GM23248 (cell line): Measurements from ENCODE around the gene QSOX2. TPM values are rescaled to one million over a fixed set of nuclear protein-coding genes. Genes with fewer than 3 reads are reported as not detected.

Experiments used
- DNase-seq: peaks from one replicate; pipeline ENCODE4 v3.0.0-alpha.2; 2015
- H2AFZ ChIP-seq: fragments of 200-600 bp; sonication (generic); 2 replicates; pipeline ENCODE4 v1.6.1; 2016; ENCODE audit warnings: antibody characterized with exemption
- H3F3A ChIP-seq: fragments of 200-600 bp; sonication (generic); 2 replicates; pipeline ENCODE4 v1.6.1; 2016; ENCODE audit warnings: mild to moderate bottlenecking, antibody characterized with exemption, mixed run types; ENCODE audit not compliant: insufficient read depth
- H3K27ac ChIP-seq: fragments of 200-600 bp; sonication (generic); 2 replicates; pipeline ENCODE4 v1.5.1; 2016; ENCODE audit warnings: mild to moderate bottlenecking
- H3K27me3 ChIP-seq: fragments of 200-600 bp; sonication (generic); replicated peaks from 2 replicates; pipeline ENCODE4 v1.6.1; 2016; ENCODE audit warnings: mild to moderate bottlenecking; ENCODE audit not compliant: insufficient read depth
- H3K36me3 ChIP-seq: fragments of 200-600 bp; sonication (generic); 2 replicates; pipeline ENCODE4 v1.6.1; 2016; ENCODE audit warnings: low read depth, mild to moderate bottlenecking
- H3K4me1 ChIP-seq: fragments of 200-600 bp; sonication (generic); 2 replicates; pipeline ENCODE4 v1.6.1; 2016; ENCODE audit warnings: mild to moderate bottlenecking; ENCODE audit not compliant: insufficient read depth
- H3K4me2 ChIP-seq: fragments of 200-600 bp; sonication (generic); one replicate; pipeline ENCODE4 v1.6.1; 2016; ENCODE audit warnings: mild to moderate bottlenecking; ENCODE audit not compliant: unreplicated experiment
- H3K4me3 ChIP-seq: fragments of 200-600 bp; sonication (generic); 2 replicates; pipeline ENCODE4 v1.5.1; 2016; ENCODE audit warnings: mild to moderate bottlenecking
- H3K79me2 ChIP-seq: fragments of 200-600 bp; sonication (generic); 2 replicates; pipeline ENCODE4 v1.6.1; 2016; ENCODE audit warnings: mild to moderate bottlenecking; ENCODE audit not compliant: insufficient read depth
- H3K9ac ChIP-seq: fragments of 200-600 bp; sonication (generic); 2 replicates; pipeline ENCODE4 v1.6.1; 2016; ENCODE audit warnings: mild to moderate bottlenecking
- H3K9me2 ChIP-seq: fragments of 200-600 bp; sonication (generic); 2 replicates; pipeline ENCODE4 v1.6.1; 2016; ENCODE audit warnings: mixed run types, mild to moderate bottlenecking, moderate library complexity; ENCODE audit not compliant: insufficient read depth
- H3K9me3 ChIP-seq: fragments of 200-600 bp; sonication (generic); one replicate; pipeline ENCODE4 v1.6.1; 2017; ENCODE audit warnings: low read depth
- H4K20me1 ChIP-seq: fragments of 200-600 bp; sonication (generic); 2 replicates; pipeline ENCODE4 v1.6.0; 2016; ENCODE audit not compliant: insufficient read depth
- EZH2 ChIP-seq: fragments of 200-600 bp; sonication (generic); IDR thresholded peaks from 2 replicates; pipeline ENCODE4 v1.6.1; 2018; ENCODE audit warnings: antibody characterized with exemption, mild to moderate bottlenecking; ENCODE audit not compliant: insufficient read depth, poor library complexity, severe bottlenecking
- EZH2phosphoT487 ChIP-seq: fragments of 200-600 bp; sonication (generic); IDR thresholded peaks from 2 replicates; pipeline ENCODE4 v1.6.1; 2018; ENCODE audit warnings: antibody characterized with exemption, moderate library complexity, mild to moderate bottlenecking, low read depth; ENCODE audit not compliant: insufficient read depth
- WGBS, 2 experiments: methylation state at CpG; one replicate each; pipeline ENCODE4 v1.1.6; 2015 to 2017; ENCODE audit warnings: low lambda C conversion rate in 2 of 2, low coverage in 1 of 2; ENCODE audit errors: missing lambda C conversion rate in 2 of 2; 5-methylcytosine and 5-hydroxymethylcytosine counted together
- in situ Hi-C: fragments of 300-500 bp; cut with MboI; formaldehyde crosslinking; loops from 2 replicates; pipeline ENCODE4 v1.15.0; 2020
- polyA plus RNA-seq: library from polyadenylated mRNA; unstranded; fragments of >200 nt; fragmentation: Nextera tagmentation; extraction: Ambion mirVana; gene quantifications from 2 replicates; pipeline ENCODE4 v1.2.1, GENCODE V29; 2016
- total RNA-seq: library from RNA; depleted of rRNA; stranded (reverse); fragments of >200 nt; shearing (Covaris generic); gene quantifications from 2 replicates; pipeline ENCODE4 v1.2.3, GENCODE V29; 2014

The QSOX2 gene
- total and polyA plus RNA-seq, 2 experiments from 2014 or later, result 1.9 to 11.7 TPM

GRCh38 chr9:136190656-136191055 lies 55.0 kb downstream of the QSOX2 start:
- Histone ChIP-seq H4K20me1 (no peaks in the 10 kb centered on the region), H3K27me3 (peaks cover 63% of the 10 kb centered on the region), H3K79me2 (no peaks in the 10 kb centered on the region), H3F3A (no peaks in the 10 kb centered on the region), H3K4me1 (no peaks in the 10 kb centered on the region), H3K36me3 (no peaks in the 10 kb centered on the region), H3K27ac (no peak overlapping the region), H2AFZ (no peak overlapping the region), H3K9me3 (no peaks in the 10 kb centered on the region), H3K4me3 (no peak overlapping the region), H3K9ac (no peak overlapping the region), H3K4me2 (no peak overlapping the region), H3K9me2 (no peaks in the 10 kb centered on the region)
- in situ Hi-C loops, result no loop called here
- 50 to 68% methylated on average over 10 to 11 of the region's 11 CpGs for WGBS, 2 experiments
- TF ChIP-seq EZH2 (no peak), EZH2phosphoT487 (no peak)
- no peak for DNase-seq

DNA sequence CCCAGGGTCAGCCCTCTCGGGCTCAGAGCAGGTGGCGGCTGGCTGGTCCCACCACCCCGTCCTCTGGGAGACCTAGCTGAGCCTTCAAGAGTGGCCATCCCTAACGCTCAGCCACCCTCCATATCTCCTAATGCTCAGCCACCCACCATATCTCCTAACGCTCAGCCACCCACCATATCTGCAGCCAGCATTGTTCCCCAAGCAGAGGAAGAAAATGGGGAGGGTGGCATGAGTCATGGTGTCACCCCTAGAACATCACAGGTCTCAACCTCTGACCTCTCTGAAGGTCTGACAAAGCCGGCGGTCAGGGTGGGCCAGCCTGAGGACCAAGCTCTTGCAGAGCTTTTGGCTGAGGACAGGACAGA lies 55.4 kb downstream of the QSOX2 start:
- Histone ChIP-seq H3K27ac (no peak overlapping the region), H3K79me2 (no peaks in the 10 kb centered on the region), H3K36me3 (no peaks in the 10 kb centered on the region), H3K9ac (no peak overlapping the region), H3K9me2 (no peaks in the 10 kb centered on the region), H3K4me3 (no peak overlapping the region), H3K4me2 (no peak overlapping the region), H4K20me1 (no peaks in the 10 kb centered on the region), H3K9me3 (no peaks in the 10 kb centered on the region), H3K4me1 (no peaks in the 10 kb centered on the region), H2AFZ (no peak overlapping the region), H3F3A (no peaks in the 10 kb centered on the region), H3K27me3 (peaks cover 64% of the 10 kb centered on the region)
- DNase-seq, result no peak
- TF ChIP-seq EZH2phosphoT487, result no peak
- TF ChIP-seq EZH2, result no peak
- in situ Hi-C loops, result no loop called here
- WGBS, 2 experiments, result 44 to 45% methylated on average over 7 of the region's 7 CpGs

DNA sequence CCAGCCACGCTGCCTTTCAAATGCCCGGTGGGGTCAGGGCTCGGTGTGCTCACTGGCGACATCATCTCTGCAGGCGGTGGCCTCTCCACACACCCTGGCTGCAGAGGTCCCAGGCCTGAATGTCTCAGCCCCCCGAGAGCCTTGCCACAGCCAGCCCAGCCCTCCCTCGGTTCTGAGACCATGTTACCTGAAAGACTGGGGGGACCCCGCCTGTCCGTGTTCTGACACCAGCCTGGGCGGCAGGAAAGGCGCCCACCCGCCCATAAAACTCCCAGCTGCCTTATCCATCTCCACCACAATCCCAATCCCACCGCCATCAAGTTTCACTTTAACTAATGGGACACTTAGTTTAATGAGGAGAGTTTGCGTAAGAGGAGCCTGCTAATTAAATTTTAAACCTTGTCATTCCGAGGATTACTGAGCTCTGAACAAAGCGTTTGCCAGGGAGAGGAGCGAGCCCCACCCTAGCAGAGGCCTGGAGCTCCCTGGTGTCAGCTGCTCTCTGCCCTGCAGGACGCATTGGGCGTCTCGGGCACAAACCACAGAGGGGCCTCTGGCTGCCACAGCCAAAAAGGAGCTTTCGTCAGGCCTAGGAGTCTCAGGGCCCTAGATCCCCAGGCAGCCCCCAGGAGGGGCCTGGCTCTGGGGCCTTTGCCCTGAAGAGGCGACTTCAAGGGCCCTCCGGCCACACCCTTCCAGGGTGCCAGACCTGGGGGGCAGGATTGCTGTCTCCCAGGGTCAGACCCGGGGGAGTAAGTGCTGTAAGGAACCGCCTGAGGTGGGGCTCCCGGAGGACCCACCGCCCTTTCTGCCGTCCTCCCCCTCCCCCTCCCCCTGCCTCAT lies 56.0 kb downstream of the QSOX2 start:
- Histone ChIP-seq H2AFZ (no peak overlapping the region), H3K4me2 (no peak overlapping the region)
- DNase-seq, result no peak

GRCh38 chr9:136187683-136188586 lies 57.7 kb downstream of the QSOX2 start:
- no peaks in the 10 kb centered on the region for H3K79me2 ChIP-seq
- no peak for DNase-seq
- peaks cover 62% of the 10 kb centered on the region for H3K27me3 ChIP-seq
- H3K4me1 ChIP-seq, result no peaks in the 10 kb centered on the region
- no peaks in the 10 kb centered on the region for H3K9me2 ChIP-seq
- H3K9ac ChIP-seq, result no peak overlapping the region
- no peaks in the 10 kb centered on the region for H4K20me1 ChIP-seq
- H3F3A ChIP-seq, result no peaks in the 10 kb centered on the region
- H3K4me3 ChIP-seq, result no peak overlapping the region
- no peaks in the 10 kb centered on the region for H3K36me3 ChIP-seq
- H2AFZ ChIP-seq, result no peak overlapping the region
- TF ChIP-seq EZH2phosphoT487 (no peak), EZH2 (no peak)
- in situ Hi-C loops, result no loop called here
- 52 to 53% methylated on average over 23 to 25 of the region's 25 CpGs for WGBS, 2 experiments
- H3K27ac ChIP-seq, result no peak overlapping the region
- no peak overlapping the region for H3K4me2 ChIP-seq
- no peaks in the 10 kb centered on the region for H3K9me3 ChIP-seq

More for the DNA sequence above, 56.0 kb downstream of the QSOX2 start:
- in situ Hi-C loops, result no loop called here
- no peaks in the 10 kb centered on the region for H3F3A ChIP-seq
- H3K9me3 ChIP-seq, result no peaks in the 10 kb centered on the region
- H3K36me3 ChIP-seq, result no peaks in the 10 kb centered on the region
- peaks cover 62% of the 10 kb centered on the region for H3K27me3 ChIP-seq
- no peaks in the 10 kb centered on the region for H3K79me2 ChIP-seq
- H3K27ac ChIP-seq, result no peak overlapping the region
- H3K9me2 ChIP-seq, result no peaks in the 10 kb centered on the region
- no peaks in the 10 kb centered on the region for H3K4me1 ChIP-seq
- H3K9ac ChIP-seq, result no peak overlapping the region
- TF ChIP-seq EZH2, result peak; percentile 20
- no peak for TF ChIP-seq EZH2phosphoT487
- H3K4me3 ChIP-seq, result no peak overlapping the region
- 17 to 23% methylated on average over 26 to 28 of the region's 28 CpGs for WGBS, 2 experiments
- H4K20me1 ChIP-seq, result no peaks in the 10 kb centered on the region
